Adrenal gland (tissue), 12 donors: ENCODE results near the gene MT1B. TPM values are rescaled to one million over a fixed set of nuclear protein-coding genes. Genes with fewer than 3 reads are reported as not detected.

ENCODE experiments used
- DNase-seq, 7 donors: peaks; one replicate each; pipeline ENCODE4 v3.0.0-alpha.2; 2019 to 2020
- H3K27ac ChIP-seq, 5 donors: fragments of 200-600 bp; sonication (generic) in 4 of 5; 1 replicate in 3 of 5; 2 replicates in 2 of 5; pipeline versions ENCODE4 v1.5.1 to v1.8.0; 2016 to 2020; ENCODE audit warnings: mild to moderate bottlenecking in 1 of 5
- H3K27me3 ChIP-seq: fragments of 200-600 bp; 2 replicates; pipeline ENCODE4 v1.8.0; 2021
- H3K36me3 ChIP-seq, 2 donors: fragments of 200-600 bp; replicated peaks in 1 of 2; 1 replicate in 1 of 2; 2 replicates in 1 of 2; pipeline versions ENCODE4 v1.5.1 to v1.8.0; 2018 to 2022
- H3K4me1 ChIP-seq, 2 donors: fragments of 200-600 bp; replicated peaks in 1 of 2; 1 replicate in 1 of 2; 2 replicates in 1 of 2; pipeline versions ENCODE4 v1.5.1 to v1.8.0; 2018 to 2021
- H3K4me3 ChIP-seq, 4 donors: fragments of 200-600 bp; sonication (generic) in 3 of 4; one replicate each; pipeline ENCODE4 v1.5.1; 2016 to 2018
- H3K9me3 ChIP-seq, 3 donors: fragments of 200-600 bp; sonication (generic) in 1 of 3; replicated peaks in 1 of 3; 1 replicate in 2 of 3; 2 replicates in 1 of 3; pipeline versions ENCODE4 v1.5.1 to v1.8.0; 2016 to 2021
- CTCF ChIP-seq, 6 experiments: fragments of 450-650 bp in 4 of 6; fragments of 200-600 bp in 2 of 6; sonication (generic) in 1 of 6; IDR thresholded peaks; 1 replicate in 5 of 6; 2 replicates in 1 of 6; pipeline versions ENCODE4 v1.5.1 to v1.8.0; 2016 to 2021; ENCODE audit warnings: antibody characterized with exemption in 6 of 6, mild to moderate bottlenecking in 2 of 6, moderate library complexity in 1 of 6
- POLR2A ChIP-seq, 2 donors: fragments of 450-650 bp; IDR thresholded peaks; one replicate each; pipeline ENCODE4 v1.6.1; 2017; ENCODE audit warnings: antibody characterized with exemption in 2 of 2, mild to moderate bottlenecking in 2 of 2, moderate library complexity in 1 of 2
- WGBS, 4 donors: extraction: QIAGEN DNeasy Blood & Tissue Kit in 2 of 4; methylation state at CpG; one replicate each; pipeline versions ENCODE4 v1.1.5 to v1.1.7; 2013 to 2017; 5-methylcytosine and 5-hydroxymethylcytosine counted together
- intact Hi-C, 2 donors: fragments of 100-400 bp; cut with DNase I; formaldehyde crosslinking; loops; one replicate each; pipeline versions ENCODE4 v1.14.1 to v1.15.0; 2022 to 2023
- polyA plus RNA-seq, 3 donors: library from polyadenylated mRNA; stranded (reverse); fragments of 200-250 nt in 2 of 3; fragments of 350-450 nt in 1 of 3; fragmentation: Illumina TruSeq in 1 of 3; extraction: RNeasy Lipid Tissue Mini Kit (QIAGEN cat#74804) in 1 of 3; gene quantifications; one replicate each; pipeline ENCODE4 v1.2.3, GENCODE V29; 2013 to 2014
- total RNA-seq, 9 donors: library from RNA; depleted of rRNA in 4 of 9; stranded (reverse); fragments of >200 nt in 4 of 9; fragments of 120-200 nt in 1 of 9; fragmentation: NEBNext Ultra II Directional in 1 of 9; extraction: Animal tissue kit (Norgen Biotek cat#: 25700) in 1 of 9; gene quantifications; one replicate each; pipeline versions ENCODE4 v1.1.0 to v1.2.4, GENCODE V29; 2013 to 2023
- donor health status: healthy with polysubstance abuse.
- donor health status: Bipolar disorder and iron deficiency.
- donor health status: DM: yes; HTN: yes; CAD: no.
- donor health status: DM: no; HTN: no; CAD: no.
- donor health status: DM: no; HTN: no; CAD: no.
- donor health status: DM: yes; HTN: yes; CAD: no.

Gene MT1B
- total and polyA plus RNA-seq, 12 donors = not detected

GRCh38 chr16:56614549-56614991 is 37.1 kb upstream of the MT1B start:
- Histone ChIP-seq H3K4me1 (peaks cover 24 to 39% of the 10 kb centered on the region in 2 donors), H3K27ac (no peak overlapping the region), H3K36me3 (no peaks in the 10 kb centered on the region), H3K4me3 (no peak overlapping the region), H3K9me3 (no peaks in the 10 kb centered on the region), H3K27me3 (no peaks in the 10 kb centered on the region)
- DNase-seq = no peak
- intact Hi-C loops = no loop called here
- TF ChIP-seq CTCF (IDR thresholded peaks at IDR 0.05) (no peak), POLR2A (IDR thresholded peaks at IDR 0.05) (no peak)

- Histone ChIP-seq H3K27ac (no peak overlapping the region), H3K4me3 (no peak overlapping the region), H3K4me1 (peaks cover 17 to 31% of the 10 kb centered on the region in 2 donors), H3K27me3 (no peaks in the 10 kb centered on the region), H3K9me3 (no peaks in the 10 kb centered on the region), H3K36me3 (no peaks in the 10 kb centered on the region)
- intact Hi-C loops = no loop called here
- DNase-seq = peak in 1 of 7 donors; percentile 40
- WGBS, 4 donors = 71 to 77% (median 73%) methylated on average over 3 of the region's 3 CpGs
- TF ChIP-seq CTCF (IDR thresholded peaks at IDR 0.05) (no peak), POLR2A (IDR thresholded peaks at IDR 0.05) (no peak)
These were observed 36.3 kb upstream of the MT1B start for GRCh38 chr16:56615353-56615752.

GRCh38 chr16:56616608-56617211 is 35.0 kb upstream of the MT1B start:
- intact Hi-C loops = no loop called here

More at GRCh38 chr16:56616608-56617211, 35.0 kb upstream of the MT1B start:
- Histone ChIP-seq H3K4me1 (peaks cover 4 to 24% of the 10 kb centered on the region in 2 donors), H3K4me3 (peak overlapping the region in 2 of 4 donors; percentile 26 to 41), H3K9me3 (no peaks in the 10 kb centered on the region), H3K27ac (peak overlapping the region in 3 of 5 donors; percentile 30 to 57 (median 41)), H3K36me3 (no peaks in the 10 kb centered on the region), H3K27me3 (no peaks in the 10 kb centered on the region)
- WGBS, 4 donors = 49 to 62% (median 59%) methylated on average over 17 to 23 of the region's 23 CpGs
- TF ChIP-seq CTCF (IDR thresholded peaks at IDR 0.05) = no peak
- no peak for TF ChIP-seq POLR2A (IDR thresholded peaks at IDR 0.05)
- no peak for DNase-seq
